Thyroid gland (tissue), 4 donors: Measurements from ENCODE around the gene SIVA1.

ENCODE experiments used
- CTCF ChIP-seq, 6 experiments: fragments of 200-600 bp in 3 of 6; fragments of 450-650 bp in 3 of 6; sonication (generic) in 3 of 6; IDR thresholded peaks; one replicate each; pipeline ENCODE4 v1.5.1; 2016 to 2019; ENCODE audit warnings: antibody characterized with exemption in 6 of 6, mild to moderate bottlenecking in 2 of 6, inconsistent platforms in 1 of 6, moderate library complexity in 1 of 6
- POLR2A ChIP-seq, 2 donors: fragments of 450-650 bp; IDR thresholded peaks; one replicate each; pipeline ENCODE4 v1.6.1; 2017; ENCODE audit warnings: antibody characterized with exemption in 2 of 2, mild to moderate bottlenecking in 2 of 2, moderate library complexity in 1 of 2

GRCh38 chr14:104792945-104793702 is 40.2 kb downstream of the SIVA1 start:
- TF ChIP-seq CTCF (IDR thresholded peaks at IDR 0.05) = no peak
- no peak for TF ChIP-seq POLR2A (IDR thresholded peaks at IDR 0.05)
